GM19035 (cell line): ENCODE data around the gene PLXNA4.

Source experiments
- ATAC-seq: cut with Tn5 transposase; IDR thresholded peaks from one replicate; pipeline ENCODE4 v1.9.1; 2021; ENCODE audit not compliant: unreplicated experiment

The PLXNA4 gene

DNA sequence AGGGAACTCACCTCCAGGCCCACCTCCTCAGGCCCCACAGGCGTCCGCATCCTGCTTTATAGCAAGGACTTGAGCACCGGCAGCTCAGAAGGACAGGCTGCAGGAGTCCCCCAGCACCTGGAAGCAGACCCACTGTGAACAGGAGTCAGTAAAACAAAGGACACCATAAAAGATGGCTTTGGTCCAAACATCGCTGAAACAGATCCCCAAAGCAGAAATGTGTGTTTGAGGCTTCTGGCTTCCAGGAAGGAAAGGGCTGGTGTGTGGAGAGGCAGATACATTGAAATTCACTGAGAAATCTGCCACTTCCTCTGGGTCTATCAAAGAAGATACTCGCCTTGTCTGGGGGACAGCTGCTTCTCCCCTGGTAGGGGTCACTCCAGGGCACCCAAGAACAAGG lies 286.2 kb downstream of the PLXNA4 start:
- ATAC-seq = no peak

DNA sequence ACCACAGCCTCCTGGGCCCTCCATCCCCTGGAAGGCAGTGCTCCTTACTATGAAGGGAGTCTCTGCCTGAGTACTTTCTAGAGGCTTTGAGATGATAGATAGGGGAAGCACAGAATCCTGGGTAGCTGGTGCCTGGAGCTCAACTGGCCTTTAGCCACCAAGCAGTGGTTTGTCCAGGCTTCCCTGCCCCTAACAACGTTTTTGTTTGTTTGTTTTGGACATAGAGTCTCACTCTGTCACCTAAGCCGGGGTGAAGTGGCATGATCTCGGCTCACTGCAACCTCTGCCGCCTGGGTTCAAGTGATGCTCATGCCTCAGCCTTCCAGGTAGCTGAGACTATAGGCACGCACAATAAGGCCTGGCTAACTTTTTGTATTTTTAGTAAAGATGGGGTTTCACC lies 289.4 kb downstream of the PLXNA4 start:
- no peak for ATAC-seq

DNA sequence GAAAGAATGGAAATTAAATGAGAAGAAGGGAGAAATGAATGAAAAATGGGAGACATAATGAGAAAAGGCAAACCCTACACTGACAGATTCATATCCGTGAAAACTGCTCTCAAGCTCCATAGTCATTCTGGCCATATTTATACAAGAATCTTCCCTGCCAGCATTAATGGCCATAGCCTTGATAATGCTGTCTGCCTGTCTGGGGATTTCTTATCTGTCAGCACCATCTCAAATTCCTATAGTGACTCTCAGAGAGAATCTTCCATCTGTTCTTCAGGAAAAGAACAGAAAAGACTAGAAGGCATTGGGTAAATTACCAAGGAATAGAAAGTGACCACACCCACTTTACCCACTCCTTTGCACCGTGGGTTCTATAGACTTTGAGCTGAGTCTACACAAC lies 295.9 kb downstream of the PLXNA4 start:
- no peak for ATAC-seq

DNA sequence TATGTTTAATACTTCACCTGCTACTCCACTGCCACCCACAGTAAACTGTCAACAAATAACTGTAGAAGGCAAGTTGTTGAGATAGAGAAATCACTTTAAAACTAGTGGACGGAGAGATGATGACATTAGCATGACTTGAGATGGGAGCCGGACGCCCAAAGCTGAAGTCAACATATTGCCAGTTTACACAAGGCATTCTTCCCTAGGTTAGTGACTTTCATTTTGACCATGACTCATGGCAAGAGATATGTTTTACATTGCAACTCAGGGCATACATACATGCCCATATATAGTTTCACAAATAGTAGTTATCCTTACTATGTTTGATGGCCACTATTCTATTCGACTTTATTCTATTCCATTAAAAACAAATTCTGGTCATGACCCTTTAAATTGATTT lies 296.6 kb downstream of the PLXNA4 start:
- ATAC-seq = no peak

DNA sequence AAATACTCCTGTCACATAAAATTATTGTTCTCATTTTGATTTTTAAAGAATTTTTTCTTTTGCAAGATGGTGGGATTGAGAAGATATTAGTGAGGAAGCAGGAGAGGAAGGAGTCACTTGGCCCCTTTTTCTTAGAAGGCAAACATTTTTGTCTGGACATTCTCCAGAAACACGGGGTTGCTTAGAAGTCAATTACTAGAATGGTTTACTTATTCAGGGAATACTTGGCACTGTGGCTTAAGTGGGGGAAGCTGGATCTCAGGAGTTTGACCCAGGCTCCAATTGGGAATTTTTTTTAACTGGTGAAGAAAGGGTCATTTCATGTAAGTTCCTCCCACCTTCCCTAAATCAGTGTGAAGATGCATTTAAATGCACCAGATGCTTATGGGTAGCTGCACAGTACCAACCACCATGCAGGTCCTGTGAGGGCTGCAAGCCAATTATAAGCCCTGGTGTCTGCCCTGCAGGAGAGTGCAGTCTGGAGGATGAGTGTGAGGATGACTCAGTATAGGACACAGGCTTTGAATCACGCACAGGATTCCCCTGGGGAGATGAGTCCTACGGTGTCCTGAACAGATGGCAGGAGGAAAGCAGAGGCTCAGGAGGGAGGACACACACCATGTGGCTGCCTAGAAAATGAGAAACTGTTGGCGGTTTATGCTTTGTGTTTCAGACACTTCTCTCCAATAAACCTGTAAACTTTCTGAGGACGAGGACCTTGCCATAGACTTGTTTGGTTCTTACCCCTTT lies 299.1 kb downstream of the PLXNA4 start:
- ATAC-seq = no peak

DNA sequence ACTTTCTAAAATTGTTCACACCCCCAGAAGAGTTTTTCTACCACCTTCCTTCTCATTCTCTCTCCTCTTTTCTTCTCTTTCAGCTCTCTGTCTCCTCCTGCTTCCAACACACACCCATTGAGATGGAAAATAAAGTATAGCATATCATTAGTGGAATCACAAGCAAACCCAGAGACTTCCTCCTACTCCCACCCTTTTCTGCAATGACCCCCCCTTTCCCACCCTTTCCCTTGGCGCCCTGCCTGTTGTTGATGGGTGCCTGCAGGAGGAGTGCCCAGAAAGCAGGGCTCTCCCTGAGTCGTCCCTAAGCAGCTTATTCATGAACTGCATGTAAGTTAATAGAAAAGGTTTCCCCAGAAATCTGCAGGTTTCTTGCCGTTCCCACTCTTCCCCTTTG lies 300.0 kb downstream of the PLXNA4 start:
- no peak for ATAC-seq

DNA sequence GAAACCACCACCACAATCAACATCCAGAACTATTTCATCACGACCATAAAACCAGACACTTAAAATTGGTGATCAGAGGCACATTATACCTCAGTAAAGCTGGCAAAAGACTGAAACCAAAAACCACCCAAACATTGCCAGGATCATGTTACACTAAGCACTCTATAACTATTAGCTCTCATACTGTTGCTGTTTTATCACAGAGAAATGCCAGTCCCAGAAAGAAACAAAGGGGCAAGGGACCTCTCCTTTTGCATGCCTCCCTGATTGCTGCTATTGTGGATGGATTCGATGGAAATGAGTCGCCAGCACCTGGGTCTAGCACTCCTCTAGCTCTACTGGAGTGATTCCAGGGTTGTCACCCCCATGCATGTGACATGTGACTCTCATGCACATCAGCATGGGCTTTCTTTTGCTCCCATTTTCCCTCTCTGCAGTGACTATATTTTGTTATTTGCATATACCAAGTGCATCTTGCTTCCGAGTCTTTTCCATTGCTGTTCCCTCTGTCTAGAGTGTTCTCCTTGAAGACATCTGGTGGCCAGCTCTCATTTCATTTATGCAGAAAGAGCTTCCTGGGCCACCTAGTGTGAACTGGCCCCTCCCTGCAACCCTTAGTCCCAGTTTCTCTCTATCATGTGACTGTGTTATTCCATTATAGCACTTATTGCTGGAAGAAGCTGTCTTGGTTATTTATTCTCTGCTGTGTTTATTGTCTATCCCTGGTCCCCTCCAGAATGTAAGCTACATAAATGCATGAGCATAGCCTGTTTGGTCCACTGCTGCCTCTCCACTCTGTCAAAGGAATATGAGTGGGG lies 300.6 kb downstream of the PLXNA4 start:
- no peak for ATAC-seq

DNA sequence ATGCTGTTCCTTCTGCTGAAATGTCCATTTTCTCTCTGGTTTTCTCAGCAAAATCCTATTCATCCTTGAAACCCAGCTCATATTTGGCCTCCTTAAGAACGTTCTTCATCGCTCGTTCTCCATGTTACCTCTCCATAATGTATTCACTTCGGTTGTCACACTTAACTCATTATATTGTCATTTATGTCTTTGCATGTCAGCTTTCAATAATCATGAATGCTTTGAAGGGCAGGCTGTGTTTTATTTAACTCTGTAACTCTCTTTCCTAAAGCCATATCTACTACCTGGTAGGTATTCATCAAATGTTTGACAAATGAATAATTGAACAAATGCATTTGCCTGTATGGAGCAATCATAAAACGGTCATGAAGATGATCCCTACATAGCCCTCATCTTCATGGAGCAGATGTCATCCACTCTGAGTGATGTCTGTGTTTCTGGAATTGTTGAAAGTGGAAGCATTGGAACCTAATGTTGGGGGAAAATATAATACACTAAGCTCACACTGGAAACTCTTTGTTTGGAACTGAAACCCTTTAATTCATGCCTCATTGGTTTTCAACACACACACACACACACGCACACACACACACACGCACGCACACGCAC lies 303.4 kb downstream of the PLXNA4 start:
- no peak for ATAC-seq

DNA sequence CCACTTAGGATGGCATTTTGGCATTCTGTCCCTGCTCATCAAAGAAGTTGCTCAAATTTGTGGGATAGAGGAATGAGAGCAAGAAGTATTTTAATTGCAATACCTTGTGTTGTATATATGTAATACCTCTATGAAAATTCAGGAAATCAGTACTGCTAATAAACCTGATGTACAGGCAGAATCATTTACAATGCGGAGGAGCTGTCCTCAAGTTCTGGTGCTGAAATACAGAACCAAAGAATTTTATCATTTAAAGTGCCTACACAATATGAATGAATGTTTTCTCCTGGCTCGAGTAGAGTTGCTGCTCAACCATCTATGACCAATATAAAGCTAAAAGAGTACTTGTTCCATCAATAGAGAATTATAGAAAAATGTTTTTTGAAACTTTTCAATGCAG lies 305.8 kb downstream of the PLXNA4 start:
- no peak for ATAC-seq

DNA sequence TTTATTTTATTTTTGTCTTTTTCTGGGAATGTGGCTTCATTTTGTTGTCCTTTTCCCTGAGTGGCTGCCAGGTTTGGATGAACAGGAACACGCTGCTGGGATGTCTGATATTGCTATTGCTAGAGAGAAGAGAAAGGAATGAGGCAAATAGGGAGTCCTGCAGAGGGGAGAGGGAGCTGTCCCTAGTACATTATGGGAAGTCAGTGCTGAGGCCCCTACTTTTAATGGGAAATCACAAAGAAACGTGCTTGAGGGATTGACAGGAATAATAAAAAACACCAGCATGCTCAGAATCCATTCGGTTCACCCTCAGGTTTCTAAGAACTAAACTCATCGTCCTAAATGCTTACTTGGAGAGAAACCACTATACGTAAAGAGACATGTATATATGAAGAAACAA lies 306.6 kb downstream of the PLXNA4 start:
- no peak for ATAC-seq

DNA sequence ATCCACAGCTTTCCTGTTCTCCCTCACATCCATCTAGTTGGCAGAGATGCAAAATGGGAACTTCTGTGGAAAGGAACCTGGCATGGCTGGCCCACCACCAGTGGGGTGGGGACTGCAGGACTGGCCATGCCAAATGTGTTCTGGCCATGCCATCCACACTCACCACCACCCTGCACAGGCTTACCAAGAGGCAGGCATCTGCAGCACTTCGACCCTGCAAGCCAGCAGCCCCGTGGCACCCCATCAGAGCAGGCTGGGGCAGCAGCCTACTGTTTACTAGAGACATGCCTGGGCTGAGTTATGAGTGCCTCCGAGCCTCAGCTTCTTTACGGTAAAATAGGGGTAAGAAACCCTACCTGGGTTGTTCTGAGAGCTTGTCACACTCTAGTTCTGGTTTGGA lies 313.1 kb downstream of the PLXNA4 start:
- no peak for ATAC-seq

DNA sequence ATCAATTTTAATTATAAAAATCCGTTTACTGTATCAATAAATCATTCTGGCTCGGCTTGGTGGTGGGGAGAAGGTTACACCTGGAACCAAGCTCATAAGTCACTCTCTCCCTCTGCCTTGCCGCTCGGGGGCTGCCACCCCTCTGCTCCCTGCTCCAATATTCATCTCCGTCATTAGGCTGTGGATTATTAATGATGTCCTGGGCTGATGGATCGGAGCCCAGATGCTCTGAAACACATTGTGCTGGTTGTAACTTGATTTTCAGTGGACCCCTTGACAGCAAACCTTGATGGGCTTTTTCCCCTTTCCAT lies 314.2 kb downstream of the PLXNA4 start:
- no peak for ATAC-seq

DNA sequence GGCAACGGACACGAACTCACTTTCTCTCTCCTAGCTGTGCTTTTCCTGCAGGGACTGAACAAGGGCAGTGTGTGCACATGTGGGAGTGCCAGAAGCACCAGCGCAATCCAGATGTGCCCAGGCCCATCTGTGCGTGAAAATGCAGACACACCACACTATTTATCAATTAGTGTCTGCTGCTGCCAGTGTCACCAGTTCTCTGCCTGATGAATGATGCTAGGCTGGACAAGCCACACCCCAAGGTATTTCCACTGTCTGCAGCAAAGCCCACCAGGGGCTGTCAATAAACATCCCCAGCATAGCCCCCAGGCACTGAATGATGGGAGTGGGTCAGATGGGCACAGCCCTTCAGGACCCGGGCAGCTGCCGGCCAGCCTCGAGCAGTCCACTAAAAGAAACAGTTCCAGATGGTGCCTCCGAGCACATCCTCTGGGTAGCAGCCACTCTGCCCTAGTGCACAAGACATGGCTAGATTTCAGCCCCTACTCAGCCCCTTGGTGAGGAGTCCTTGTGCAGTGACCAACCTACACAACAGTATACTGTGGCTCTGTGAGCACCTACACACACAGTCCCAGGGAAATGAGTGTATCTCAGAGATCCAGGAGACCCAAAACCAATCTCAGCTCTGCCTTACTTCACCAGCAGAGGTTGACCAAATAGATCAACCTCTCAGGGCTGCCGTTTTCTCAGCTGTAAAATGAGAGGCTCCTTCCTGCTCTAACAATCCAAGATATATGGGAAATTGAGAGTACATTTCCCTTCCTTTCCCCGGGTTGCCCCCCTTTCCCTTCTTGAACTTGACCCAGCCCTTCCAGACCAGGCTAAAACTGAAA lies 314.7 kb downstream of the PLXNA4 start:
- ATAC-seq = no peak

DNA sequence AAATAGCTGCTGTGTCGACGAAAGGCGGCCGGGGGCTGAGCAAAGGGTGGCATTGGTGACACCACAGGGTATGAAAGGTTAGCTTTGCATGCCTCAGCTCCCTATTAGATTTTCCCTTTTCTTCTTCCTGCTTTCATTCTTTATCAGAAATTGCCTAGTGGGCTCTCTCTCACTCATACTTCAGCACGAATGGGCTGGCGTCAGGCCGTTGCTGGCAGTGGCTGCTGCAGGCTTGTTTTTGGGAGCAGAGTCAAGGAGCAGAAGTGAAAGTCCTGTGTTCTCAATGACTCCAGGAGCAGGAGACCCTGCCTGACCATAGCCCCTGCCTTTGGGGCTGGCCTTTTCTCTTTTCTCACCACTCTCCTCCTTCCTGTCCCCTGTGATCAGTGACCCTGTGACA lies 318.0 kb downstream of the PLXNA4 start:
- no peak for ATAC-seq

DNA sequence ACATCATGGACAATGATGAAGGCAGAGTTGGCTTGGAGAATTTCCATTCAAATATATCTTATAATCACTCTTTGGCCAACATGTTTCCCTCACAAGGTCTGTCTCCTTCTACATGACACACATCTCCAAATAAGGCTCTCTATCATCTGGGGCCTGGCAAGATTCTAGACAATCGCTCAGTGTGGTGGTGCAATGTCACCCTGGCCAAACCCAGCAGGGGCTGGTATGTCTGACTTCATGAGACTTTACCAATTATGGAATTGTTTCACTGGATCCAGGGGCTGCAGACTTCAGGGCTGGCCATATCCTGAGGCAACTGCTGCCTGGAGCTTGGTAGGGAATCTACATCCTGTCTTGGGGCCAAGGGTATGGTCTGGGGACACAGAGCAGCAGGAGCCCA lies 319.0 kb downstream of the PLXNA4 start:
- no peak for ATAC-seq

DNA sequence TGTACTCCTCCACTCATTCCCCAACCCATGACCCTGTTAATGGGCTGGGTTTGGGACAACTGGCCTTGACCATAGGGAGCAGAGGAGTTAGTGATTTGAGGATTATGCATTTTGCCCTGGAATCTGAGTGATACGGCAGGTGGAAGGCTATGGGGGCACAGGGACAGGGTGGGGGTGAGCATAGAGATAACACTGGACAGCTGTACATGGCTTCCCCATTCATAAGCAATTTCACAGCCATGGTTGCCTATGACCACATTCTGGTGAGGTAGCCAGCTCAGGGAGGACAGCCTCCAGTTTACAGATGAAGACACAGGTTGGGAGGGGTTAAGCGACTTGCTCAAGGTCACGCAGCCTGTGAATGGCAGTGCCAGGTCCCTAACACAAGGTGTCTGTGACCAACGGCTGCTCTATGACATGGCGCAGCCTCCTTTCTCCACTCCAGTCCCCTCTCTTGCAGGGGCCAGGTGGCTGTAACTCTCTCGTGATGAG lies 319.5 kb downstream of the PLXNA4 start:
- no peak for ATAC-seq

DNA sequence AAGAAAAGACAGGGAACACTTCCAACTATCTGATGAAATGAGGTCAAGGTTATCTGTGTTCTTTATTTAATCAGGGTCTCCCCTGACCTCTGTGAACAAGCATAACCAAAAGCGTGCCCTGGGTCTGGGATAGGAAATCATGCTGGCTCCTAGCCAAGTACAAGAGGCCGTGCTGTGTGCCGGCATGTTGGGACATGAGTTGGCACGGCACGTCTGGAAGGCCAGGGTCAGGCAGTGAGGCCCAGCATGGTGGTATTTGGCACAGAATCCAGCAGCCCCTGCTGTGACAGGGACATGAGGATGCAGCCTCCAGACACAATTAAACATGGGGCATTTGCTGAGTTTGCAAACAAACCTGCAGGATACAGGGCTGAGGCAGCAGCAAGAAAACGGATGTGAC lies 320.4 kb downstream of the PLXNA4 start:
- ATAC-seq = no peak

DNA sequence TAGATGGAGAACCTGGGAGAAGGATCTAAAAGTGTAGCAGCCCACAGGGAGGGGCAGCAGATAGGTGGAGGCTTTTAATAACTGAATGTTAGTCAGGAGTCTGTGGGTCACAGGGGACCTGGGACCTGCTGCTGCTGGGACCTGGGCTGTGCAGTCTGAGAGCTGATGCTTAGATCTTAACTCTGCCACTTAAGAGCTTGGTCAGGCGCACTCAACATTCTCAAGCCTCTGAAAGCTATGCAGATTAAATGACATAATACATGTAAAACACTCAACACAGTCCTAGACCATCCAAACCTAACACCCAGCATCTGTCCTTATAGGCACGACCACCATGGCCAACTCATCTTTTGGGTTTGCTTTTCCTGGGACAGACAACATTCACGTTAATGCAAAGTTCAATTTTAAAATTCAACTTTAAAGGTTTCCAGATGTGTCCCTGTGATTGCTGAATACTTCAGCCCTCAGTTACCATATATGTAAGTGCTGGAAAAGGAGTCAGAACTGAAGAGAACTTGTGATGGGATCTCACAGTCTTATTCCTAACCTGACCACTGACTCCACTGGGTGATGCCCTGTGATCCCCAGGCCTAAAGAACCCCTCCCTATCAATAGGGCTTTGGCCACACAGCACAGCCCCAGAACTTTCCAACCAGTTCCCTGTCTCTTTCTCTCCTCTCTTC lies 321.0 kb downstream of the PLXNA4 start:
- ATAC-seq = no peak

DNA sequence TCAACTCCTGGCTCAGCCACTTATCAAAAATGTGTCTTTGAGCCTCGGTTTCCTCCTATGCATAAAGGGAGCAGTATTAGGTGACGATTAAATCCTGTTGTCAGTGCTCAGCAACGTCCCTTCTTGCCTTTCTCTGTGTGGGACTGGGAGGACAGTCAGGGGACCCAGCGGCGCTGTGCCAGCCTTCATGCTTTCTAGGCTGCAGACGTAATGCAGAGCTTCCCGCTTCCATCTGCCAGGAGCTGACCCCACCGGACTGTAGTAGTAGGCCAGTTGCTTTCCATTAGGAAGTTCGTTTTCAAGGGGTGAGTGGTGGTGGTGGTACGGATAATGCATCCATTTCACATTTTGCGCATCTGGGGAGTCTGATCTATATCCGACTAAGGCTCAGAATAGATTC lies 321.8 kb downstream of the PLXNA4 start:
- ATAC-seq = no peak

DNA sequence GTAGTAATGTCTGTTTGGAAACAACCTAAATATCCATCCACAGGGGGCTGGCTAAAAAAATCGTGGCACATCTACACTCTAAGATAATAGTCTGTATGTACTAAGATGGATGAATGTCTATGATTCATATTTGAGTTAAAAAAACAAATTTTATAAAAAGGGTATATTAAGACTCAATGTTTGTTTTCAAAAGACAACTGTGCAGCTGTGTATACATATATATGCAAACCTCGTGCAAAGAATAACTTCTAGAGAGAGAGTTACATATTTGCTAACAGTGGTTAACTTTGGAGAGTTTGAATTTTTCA lies 323.5 kb downstream of the PLXNA4 start:
- no peak for ATAC-seq

DNA sequence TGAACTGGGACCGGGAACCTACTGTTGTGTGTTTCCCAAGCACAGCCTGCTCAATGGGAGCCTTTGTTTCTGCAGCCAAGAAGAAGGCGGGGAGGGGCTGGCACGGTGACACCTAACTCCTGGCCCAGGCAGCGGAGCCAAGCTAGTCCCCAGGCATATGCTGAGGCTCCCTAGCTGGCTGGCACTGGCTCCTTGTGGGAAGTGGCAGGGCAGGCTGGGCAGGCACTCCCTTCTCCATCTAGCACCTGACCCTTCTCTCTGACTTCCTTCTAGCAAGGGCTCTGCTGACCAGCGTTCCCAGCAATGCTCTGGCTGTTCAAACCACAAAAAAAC lies 325.0 kb downstream of the PLXNA4 start:
- no peak for ATAC-seq
